Activated naive CD4-positive, alpha-beta T cell treated with anti-CD3 and anti-CD28 coated beads for 36 hours (primary cell): ENCODE results near the gene ARHGAP15. TPM values are rescaled to one million over a fixed set of nuclear protein-coding genes. Genes with fewer than 3 reads are reported as not detected.

Experiments used
- CTCF ChIA-PET: fragments of 350-600 bp; sonication (Branson Sonifier 250); formaldehyde crosslinking; loops from one replicate; lab custom pipeline; 2021; ENCODE audit warnings: antibody characterized with exemption; lab: Charles Lee
- DNase-seq: peaks from one replicate; pipeline ENCODE4 v3.0.0-alpha.2; 2020
- H3K27ac Mint-ChIP-seq: one replicate; pipeline ENCODE4 v1.8.0; 2021; ENCODE audit warnings: mild to moderate bottlenecking, mixed read lengths
- H3K27me3 Mint-ChIP-seq: one replicate; pipeline ENCODE4 v1.8.0; 2021; ENCODE audit warnings: low read depth, mixed read lengths
- H3K36me3 Mint-ChIP-seq: one replicate; pipeline ENCODE4 v1.8.0; 2021; ENCODE audit warnings: low read depth, mixed read lengths
- H3K4me1 Mint-ChIP-seq: one replicate; pipeline ENCODE4 v1.8.0; 2021; ENCODE audit warnings: low read depth, mixed read lengths
- H3K4me3 Mint-ChIP-seq: one replicate; pipeline ENCODE4 v1.8.0; 2021; ENCODE audit warnings: mild to moderate bottlenecking, moderate library complexity, mixed read lengths
- H3K9me3 Mint-ChIP-seq: one replicate; pipeline ENCODE4 v1.8.0; 2021; ENCODE audit warnings: mixed read lengths
- intact Hi-C: fragments of 100-400 bp; cut with micrococcal nuclease; formaldehyde crosslinking; loops from one replicate; pipeline ENCODE4 v1.15.1; 2023
- total RNA-seq, 2 experiments: library from RNA; stranded (reverse); gene quantifications; one replicate each; pipeline ENCODE4 v1.2.3, GENCODE V29; 2021

ARHGAP15 gene
- total RNA-seq, 2 experiments from 2014 or later: 85.7 to 90.1 TPM

GRCh38 chr2:143158098-143158497, 28.9 kb downstream of the ARHGAP15 start:
- H3K4me1 Mint-ChIP-seq: peaks cover 85% of the 10 kb centered on the region
- H3K27ac Mint-ChIP-seq: no peak overlapping the region
- H3K4me3 Mint-ChIP-seq: peak overlapping the region; percentile 8
- intact Hi-C loops: no loop called here
- peaks cover 14% of the 10 kb centered on the region for H3K36me3 Mint-ChIP-seq
- no peaks in the 10 kb centered on the region for H3K27me3 Mint-ChIP-seq
- CTCF ChIA-PET: interaction anchor here (0.7 to 10.6 kb wide), 10 partner anchors 13 to 274 kb away, joined by 3 to 128 read pairs (median 4); no protein-coding TSS in a partner anchor
- no peaks in the 10 kb centered on the region for H3K9me3 Mint-ChIP-seq
- DNase-seq: no peak

GRCh38 chr2:143158551-143159485, 29.6 kb downstream of the ARHGAP15 start:
- Mint-ChIP-seq H3K27ac (peak overlapping the region; percentile 57), H3K27me3 (no peaks in the 10 kb centered on the region), H3K36me3 (peaks cover 15% of the 10 kb centered on the region), H3K4me3 (peak overlapping the region; percentile 8), H3K4me1 (peaks cover 89% of the 10 kb centered on the region), H3K9me3 (no peaks in the 10 kb centered on the region)
- intact Hi-C loops: loop anchor here (1.0 kb wide), 1 partner anchor 8 kb away; no protein-coding TSS in a partner anchor
- CTCF ChIA-PET: interaction anchor here (0.7 to 10.6 kb wide), 9 partner anchors 27 to 273 kb away, joined by 3 to 128 read pairs (median 3); no protein-coding TSS in a partner anchor
- DNase-seq: no peak

GRCh38 chr2:143159486-143159840, 30.2 kb downstream of the ARHGAP15 start:
- DNase-seq: no peak
- intact Hi-C loops: loop anchor here (1.0 kb wide), 1 partner anchor 8 kb away; no protein-coding TSS in a partner anchor
- peak overlapping the region; percentile 22 for H3K4me3 Mint-ChIP-seq
- CTCF ChIA-PET: interaction anchor here (1.0 to 10.6 kb wide), 8 partner anchors 27 to 127 kb away, joined by 3 to 128 read pairs (median 4); no protein-coding TSS in a partner anchor
- H3K4me1 Mint-ChIP-seq: peaks cover 90% of the 10 kb centered on the region
- H3K27me3 Mint-ChIP-seq: no peaks in the 10 kb centered on the region
- peaks cover 18% of the 10 kb centered on the region for H3K36me3 Mint-ChIP-seq
- H3K9me3 Mint-ChIP-seq: no peaks in the 10 kb centered on the region
- peak overlapping the region; percentile 64 for H3K27ac Mint-ChIP-seq

GRCh38 chr2:143160732-143161707, 31.8 kb downstream of the ARHGAP15 start:
- peak overlapping the region; percentile 5 for H3K4me3 Mint-ChIP-seq
- CTCF ChIA-PET: interaction anchor here (0.6 to 10.6 kb wide), 26 partner anchors 7 to 238 kb away, joined by 3 to 128 read pairs (median 5); no protein-coding TSS in a partner anchor
- DNase-seq: no peak
- peaks cover 15% of the 10 kb centered on the region for H3K36me3 Mint-ChIP-seq
- H3K27me3 Mint-ChIP-seq: no peaks in the 10 kb centered on the region
- no peaks in the 10 kb centered on the region for H3K9me3 Mint-ChIP-seq
- peak overlapping the region; percentile 53 for H3K27ac Mint-ChIP-seq
- peaks cover 84% of the 10 kb centered on the region for H3K4me1 Mint-ChIP-seq
- intact Hi-C loops: loop anchor here (10.0 kb wide), 2 partner anchors 234 to 304 kb away; no protein-coding TSS in a partner anchor

GRCh38 chr2:143162123-143162837, 33.1 kb downstream of the ARHGAP15 start:
- H3K36me3 Mint-ChIP-seq: peaks cover 16% of the 10 kb centered on the region
- CTCF ChIA-PET: interaction anchor here (0.6 to 10.6 kb wide), 33 partner anchors 8 to 1209 kb away, joined by 3 to 128 read pairs (median 5); partner anchors contain the start of gene ARHGAP15
- peak; percentile 77 for DNase-seq
- H3K9me3 Mint-ChIP-seq: no peaks in the 10 kb centered on the region
- intact Hi-C loops: loop anchor here (1.0 to 10.0 kb wide), 9 partner anchors 43 to 569 kb away; no protein-coding TSS in a partner anchor
- no peaks in the 10 kb centered on the region for H3K27me3 Mint-ChIP-seq
- H3K4me1 Mint-ChIP-seq: peaks cover 82% of the 10 kb centered on the region
- H3K4me3 Mint-ChIP-seq: peak overlapping the region; percentile 2
- H3K27ac Mint-ChIP-seq: peak overlapping the region; percentile 53

- no peaks in the 10 kb centered on the region for H3K9me3 Mint-ChIP-seq
- intact Hi-C loops: loop anchor here (1.0 to 10.0 kb wide), 10 partner anchors 8 to 568 kb away; no protein-coding TSS in a partner anchor
- H3K27ac Mint-ChIP-seq: no peak overlapping the region
- H3K4me3 Mint-ChIP-seq: no peak overlapping the region
- no peak for DNase-seq
- H3K4me1 Mint-ChIP-seq: peaks cover 81% of the 10 kb centered on the region
- CTCF ChIA-PET: interaction anchor here (0.6 to 10.6 kb wide), 11 partner anchors 8 to 96 kb away, joined by 3 to 128 read pairs (median 8); no protein-coding TSS in a partner anchor
- peaks cover 17% of the 10 kb centered on the region for H3K36me3 Mint-ChIP-seq
- H3K27me3 Mint-ChIP-seq: no peaks in the 10 kb centered on the region
Observed at GRCh38 chr2:143162997-143163396, 33.8 kb downstream of the ARHGAP15 start.

- intact Hi-C loops: loop anchor here (1.0 to 10.0 kb wide), 4 partner anchors 8 to 301 kb away; no protein-coding TSS in a partner anchor
- Mint-ChIP-seq H3K4me1 (peaks cover 77% of the 10 kb centered on the region), H3K27ac (no peak overlapping the region)
Observed at GRCh38 chr2:143163499-143163898, 34.3 kb downstream of the ARHGAP15 start.

GRCh38 chr2:143165291-143165690, 36.1 kb downstream of the ARHGAP15 start:
- Mint-ChIP-seq H3K27me3 (no peaks in the 10 kb centered on the region), H3K36me3 (peaks cover 17% of the 10 kb centered on the region), H3K4me3 (no peak overlapping the region), H3K4me1 (peaks cover 72% of the 10 kb centered on the region), H3K27ac (no peak overlapping the region), H3K9me3 (no peaks in the 10 kb centered on the region)
- no peak for DNase-seq
- CTCF ChIA-PET: interaction anchor here (0.6 to 1.0 kb wide), 2 partner anchors 38 to 57 kb away, joined by 3 read pairs; no protein-coding TSS in a partner anchor
- intact Hi-C loops: loop anchor here (10.0 kb wide), 2 partner anchors 230 to 300 kb away; no protein-coding TSS in a partner anchor

More at GRCh38 chr2:143163499-143163898, 34.3 kb downstream of the ARHGAP15 start:
- H3K4me3 Mint-ChIP-seq: no peak overlapping the region
- H3K36me3 Mint-ChIP-seq: peaks cover 17% of the 10 kb centered on the region
- no peak for DNase-seq
- CTCF ChIA-PET: interaction anchor here (1.2 to 10.6 kb wide), 7 partner anchors 12 to 96 kb away, joined by 3 to 128 read pairs (median 23); no protein-coding TSS in a partner anchor
- H3K27me3 Mint-ChIP-seq: no peaks in the 10 kb centered on the region
- H3K9me3 Mint-ChIP-seq: no peaks in the 10 kb centered on the region

- H3K27me3 Mint-ChIP-seq: no peaks in the 10 kb centered on the region
- H3K4me1 Mint-ChIP-seq: peaks cover 63% of the 10 kb centered on the region
- no peak for DNase-seq
- H3K27ac Mint-ChIP-seq: no peak overlapping the region
- H3K4me3 Mint-ChIP-seq: no peak overlapping the region
- peaks cover 19% of the 10 kb centered on the region for H3K36me3 Mint-ChIP-seq
- intact Hi-C loops: loop anchor here (10.0 kb wide), 2 partner anchors 226 to 296 kb away; no protein-coding TSS in a partner anchor
- H3K9me3 Mint-ChIP-seq: no peaks in the 10 kb centered on the region
- CTCF ChIA-PET: no interaction called here
Observed at GRCh38 chr2:143169105-143169504, 39.9 kb downstream of the ARHGAP15 start.

- peaks cover 14% of the 10 kb centered on the region for H3K36me3 Mint-ChIP-seq
- no peaks in the 10 kb centered on the region for H3K27me3 Mint-ChIP-seq
- intact Hi-C loops: no loop called here
- no peak overlapping the region for H3K4me3 Mint-ChIP-seq
- H3K9me3 Mint-ChIP-seq: no peaks in the 10 kb centered on the region
- no peak for DNase-seq
- CTCF ChIA-PET: interaction anchor here (0.9 to 1.2 kb wide), 5 partner anchors 9 to 89 kb away, joined by 3 to 5 read pairs (median 3); no protein-coding TSS in a partner anchor
- H3K27ac Mint-ChIP-seq: no peak overlapping the region
- H3K4me1 Mint-ChIP-seq: peaks cover 62% of the 10 kb centered on the region
Observed at GRCh38 chr2:143171817-143172216, 42.6 kb downstream of the ARHGAP15 start.
